DND-41 (cell line): ENCODE data around the gene F11.

Source experiments
- CTCF ChIP-seq: IDR thresholded peaks from 2 replicates; pipeline ENCODE4 v1.5.1; 2012; ENCODE audit warnings: borderline replicate concordance, low read length, moderate library complexity, mild to moderate bottlenecking; ENCODE audit not compliant: poor library complexity, severe bottlenecking; ENCODE audit errors: extremely low read depth
- EZH2 ChIP-seq: IDR thresholded peaks from 3 replicates; pipeline ENCODE4 v1.6.1; 2012; ENCODE audit warnings: borderline replicate concordance, low read depth, mild to moderate bottlenecking, moderate library complexity, low read length, inconsistent platforms; ENCODE audit not compliant: severe bottlenecking

- no peak for TF ChIP-seq CTCF
- TF ChIP-seq EZH2, result no peak
These were observed 41.5 kb downstream of the F11 start for GRCh38 chr4:186307497-186307896.
